ENCODE results near the gene RUNX1.

The RUNX1 gene

GRCh38 chr21:34989337-34990151 is 59.6 kb downstream of the RUNX1 start:
- no peak for DNase-seq

GRCh38 chr21:34988625-34989024 is 60.5 kb downstream of the RUNX1 start:
- DNase-seq = no peak

GRCh38 chr21:34988139-34988538 is 61.0 kb downstream of the RUNX1 start:
- no peak for DNase-seq

GRCh38 chr21:34987501-34988072 is 61.5 kb downstream of the RUNX1 start:
- no peak for DNase-seq

GRCh38 chr21:34986561-34987500 is 62.3 kb downstream of the RUNX1 start:
- peak; percentile 73 for DNase-seq

- no peak for DNase-seq
Measured at GRCh38 chr21:34984356-34985058, 64.6 kb downstream of the RUNX1 start.

GRCh38 chr21:34983680-34984086 is 65.4 kb downstream of the RUNX1 start:
- DNase-seq = no peak

- DNase-seq = no peak
Measured at GRCh38 chr21:34981791-34982190, 67.3 kb downstream of the RUNX1 start.

GRCh38 chr21:34980423-34981115 is 68.5 kb downstream of the RUNX1 start:
- DNase-seq = no peak

- no peak for DNase-seq
Measured at GRCh38 chr21:34979383-34979782, 69.7 kb downstream of the RUNX1 start.

- no peak for DNase-seq
Measured at GRCh38 chr21:34977333-34977732, 71.8 kb downstream of the RUNX1 start.

- DNase-seq = peak; percentile 79
Measured at GRCh38 chr21:34974162-34974981, 74.7 kb downstream of the RUNX1 start.

GRCh38 chr21:34973685-34974084 is 75.4 kb downstream of the RUNX1 start:
- DNase-seq = no peak

- no peak for DNase-seq
Measured at GRCh38 chr21:34971656-34972055, 77.4 kb downstream of the RUNX1 start.

GRCh38 chr21:34970566-34970965 is 78.5 kb downstream of the RUNX1 start:
- DNase-seq = no peak

- DNase-seq = no peak
Measured at GRCh38 chr21:34970167-34970500, 79.0 kb downstream of the RUNX1 start.

- DNase-seq = no peak
Measured at GRCh38 chr21:34969423-34970166, 79.5 kb downstream of the RUNX1 start.

GRCh38 chr21:34968414-34969333 is 80.4 kb downstream of the RUNX1 start:
- DNase-seq = peak; percentile 28

Data from central memory CD4-positive, alpha-beta T cell (primary cell).